ENCODE results near the gene KCTD20.

KCTD20 gene

GRCh38 chr6:36501686-36502085, 58.9 kb downstream of the KCTD20 start:
- no peak for DNase-seq (ENCODE audit: low read depth)
- no peak overlapping the region for H3K4me3 ChIP-seq (ENCODE audit: low read depth, low read length)
- TF ChIP-seq POLR2A (IDR thresholded peaks at IDR 0.05; ENCODE audit: extremely low read depth, insufficient read length) = no peak
- no peak for TF ChIP-seq CTCF (IDR thresholded peaks at IDR 0.05; ENCODE audit: low read depth, low read length)
- TF ChIP-seq MAX (IDR thresholded peaks at IDR 0.05; ENCODE audit: low read depth, low read length) = no peak
- no peak for TF ChIP-seq MYC (IDR thresholded peaks at IDR 0.05; ENCODE audit: low read depth, low read length)

GRCh38 chr6:36504181-36504580, 61.4 kb downstream of the KCTD20 start:
- TF ChIP-seq CTCF (IDR thresholded peaks at IDR 0.05; ENCODE audit: low read depth, low read length) = no peak
- no peak for TF ChIP-seq MYC (IDR thresholded peaks at IDR 0.05; ENCODE audit: low read depth, low read length)
- no peak for TF ChIP-seq MAX (IDR thresholded peaks at IDR 0.05; ENCODE audit: low read depth, low read length)
- TF ChIP-seq POLR2A (IDR thresholded peaks at IDR 0.05; ENCODE audit: extremely low read depth, insufficient read length) = no peak
- H3K4me3 ChIP-seq (ENCODE audit: low read depth, low read length) = no peak overlapping the region
- DNase-seq (ENCODE audit: low read depth) = no peak

- no peak for DNase-seq (ENCODE audit: low read depth)
- TF ChIP-seq MAX (IDR thresholded peaks at IDR 0.05; ENCODE audit: low read depth, low read length) = no peak
- TF ChIP-seq POLR2A (IDR thresholded peaks at IDR 0.05; ENCODE audit: extremely low read depth, insufficient read length) = no peak
- TF ChIP-seq CTCF (IDR thresholded peaks at IDR 0.05; ENCODE audit: low read depth, low read length) = no peak
- no peak for TF ChIP-seq MYC (IDR thresholded peaks at IDR 0.05; ENCODE audit: low read depth, low read length)
- H3K4me3 ChIP-seq (ENCODE audit: low read depth, low read length) = no peak overlapping the region
These were observed 62.2 kb downstream of the KCTD20 start for GRCh38 chr6:36504982-36505381.

GRCh38 chr6:36505744-36506534, 63.1 kb downstream of the KCTD20 start:
- TF ChIP-seq CTCF (IDR thresholded peaks at IDR 0.05; ENCODE audit: low read depth, low read length) (no peak), MYC (IDR thresholded peaks at IDR 0.05; ENCODE audit: low read depth, low read length) (no peak), MAX (IDR thresholded peaks at IDR 0.05; ENCODE audit: low read depth, low read length) (no peak), POLR2A (IDR thresholded peaks at IDR 0.05; ENCODE audit: extremely low read depth, insufficient read length) (no peak)
- H3K4me3 ChIP-seq (ENCODE audit: low read depth, low read length) = no peak overlapping the region
- DNase-seq (ENCODE audit: low read depth) = no peak

GRCh38 chr6:36506611-36507010, 63.8 kb downstream of the KCTD20 start:
- DNase-seq (ENCODE audit: low read depth) = no peak
- TF ChIP-seq CTCF (IDR thresholded peaks at IDR 0.05; ENCODE audit: low read depth, low read length) = no peak
- no peak overlapping the region for H3K4me3 ChIP-seq (ENCODE audit: low read depth, low read length)

GRCh38 chr6:36508532-36508931, 65.7 kb downstream of the KCTD20 start:
- no peak for TF ChIP-seq MAX (IDR thresholded peaks at IDR 0.05; ENCODE audit: low read depth, low read length)
- H3K4me3 ChIP-seq (ENCODE audit: low read depth, low read length) = no peak overlapping the region
- DNase-seq (ENCODE audit: low read depth) = no peak
